GM12892 (cell line): ENCODE measurements around the gene VPS35L.

Source experiments
- POLR2A ChIP-seq: IDR thresholded peaks from 2 replicates; pipeline ENCODE4 v1.6.1; 2011; ENCODE audit warnings: low read depth, low read length, control low read depth
- POLR2AphosphoS5 ChIP-seq: IDR thresholded peaks from 2 replicates; pipeline ENCODE4 v1.6.1; 2011; ENCODE audit warnings: low read depth, low read length, control low read depth
- TAF1 ChIP-seq: IDR thresholded peaks from 2 replicates; pipeline ENCODE4 v1.6.1; 2011; ENCODE audit warnings: low read depth, mild to moderate bottlenecking, control low read depth, low read length, borderline replicate concordance

DNA sequence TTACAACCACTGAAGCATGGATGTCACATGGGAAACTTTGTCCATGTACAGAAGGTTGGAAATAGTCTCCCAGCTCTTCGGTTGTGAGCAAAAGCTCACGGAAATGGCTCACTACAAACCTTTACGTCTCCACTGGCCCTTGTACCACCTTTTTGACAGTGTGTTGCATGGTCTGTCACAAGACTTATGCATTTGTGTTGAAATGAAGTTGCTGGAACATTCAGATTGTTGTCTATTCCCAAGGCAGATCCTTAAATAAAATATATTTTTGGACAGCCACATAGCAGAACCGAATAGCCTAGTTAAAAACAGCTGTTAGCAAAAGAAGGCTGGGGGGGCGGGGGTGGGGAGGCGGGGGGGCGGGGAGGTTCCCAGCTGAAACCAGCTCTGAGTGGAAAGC is 123.3 kb downstream of the VPS35L start:
- TF ChIP-seq TAF1 (no peak), POLR2A (no peak), POLR2AphosphoS5 (no peak)
